Measurements from ENCODE around the gene ATP6V1G3.

DNA sequence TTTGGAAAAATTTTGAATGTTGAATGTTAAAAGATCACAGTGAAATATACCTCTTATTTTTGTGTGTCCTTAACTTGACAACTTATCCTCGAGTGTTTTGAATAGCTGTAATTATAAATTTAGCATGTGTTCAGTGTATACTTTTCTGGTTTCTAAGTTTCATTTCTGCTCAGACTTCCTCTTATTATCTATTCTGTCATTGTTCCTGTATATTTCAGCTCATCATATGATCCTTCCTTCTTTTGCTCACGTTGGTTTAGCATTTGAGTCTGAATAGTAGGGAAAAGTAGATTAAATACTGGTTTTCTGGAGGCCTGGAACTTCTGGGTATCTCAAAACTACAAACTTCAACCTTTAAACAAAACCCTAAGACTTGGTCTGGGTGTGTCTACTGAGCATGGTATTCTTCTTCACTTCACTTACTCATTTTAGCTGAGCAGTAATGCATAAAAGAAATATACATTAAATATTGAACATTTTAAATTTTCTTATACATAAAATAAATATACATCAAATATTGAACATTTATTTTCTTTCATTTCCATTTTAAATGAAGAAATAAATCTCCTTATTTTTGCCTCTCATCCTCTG lies 3.3 kb upstream of the ATP6V1G3 start:
- TF ChIP-seq, protein P1, sequence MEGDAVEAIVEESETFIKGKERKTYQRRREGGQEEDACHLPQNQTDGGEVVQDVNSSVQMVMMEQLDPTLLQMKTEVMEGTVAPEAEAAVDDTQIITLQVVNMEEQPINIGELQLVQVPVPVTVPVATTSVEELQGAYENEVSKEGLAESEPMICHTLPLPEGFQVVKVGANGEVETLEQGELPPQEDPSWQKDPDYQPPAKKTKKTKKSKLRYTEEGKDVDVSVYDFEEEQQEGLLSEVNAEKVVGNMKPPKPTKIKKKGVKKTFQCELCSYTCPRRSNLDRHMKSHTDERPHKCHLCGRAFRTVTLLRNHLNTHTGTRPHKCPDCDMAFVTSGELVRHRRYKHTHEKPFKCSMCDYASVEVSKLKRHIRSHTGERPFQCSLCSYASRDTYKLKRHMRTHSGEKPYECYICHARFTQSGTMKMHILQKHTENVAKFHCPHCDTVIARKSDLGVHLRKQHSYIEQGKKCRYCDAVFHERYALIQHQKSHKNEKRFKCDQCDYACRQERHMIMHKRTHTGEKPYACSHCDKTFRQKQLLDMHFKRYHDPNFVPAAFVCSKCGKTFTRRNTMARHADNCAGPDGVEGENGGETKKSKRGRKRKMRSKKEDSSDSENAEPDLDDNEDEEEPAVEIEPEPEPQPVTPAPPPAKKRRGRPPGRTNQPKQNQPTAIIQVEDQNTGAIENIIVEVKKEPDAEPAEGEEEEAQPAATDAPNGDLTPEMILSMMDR (IDR thresholded peaks at IDR 0.05): no peak
- TF ChIP-seq POLR2A (IDR thresholded peaks at IDR 0.05): no peak

Data from sigmoid colon (tissue), 3 donors.